H1 (cell line): ENCODE data around the gene RRAS2. TPM values are rescaled to one million over a fixed set of nuclear protein-coding genes. Genes with fewer than 3 reads are reported as not detected.
A peak's percentile ranks its signal among the peaks of the same experiment; 100 is the strongest.

ENCODE experiments used
- CTCF ChIA-PET: fragments of 300-600 bp; sonication (Branson Sonifier 250); formaldehyde crosslinking; loops from one replicate; lab custom pipeline; 2021; ENCODE audit not compliant: partially characterized antibody; lab: Charles Lee
- POLR2A ChIA-PET: fragments of 300-600 bp; sonication (Branson Sonifier 250); formaldehyde crosslinking; loops from one replicate; lab custom pipeline; 2021; ENCODE audit warnings: inconsistent platforms; ENCODE audit not compliant: partially characterized antibody; lab: Charles Lee
- DNase-seq, 2 experiments: peaks; one replicate each; pipeline versions ENCODE4 v3.0.0 to v3.0.0-alpha.2; 2010 to 2022; ENCODE audit warnings: low spot score in 2 of 2, low read depth in 1 of 2, mixed read lengths in 1 of 2
- FAIRE-seq: peaks from 2 replicates; lab custom pipeline; 2011; peaks lifted over from hg19 to GRCh38; lab: Jason Lieb, UNC
- H2AFZ ChIP-seq: 2 replicates; pipeline ENCODE4 v1.8.1; 2012; ENCODE audit warnings: low read length, inconsistent platforms
- H2AK5ac ChIP-seq: 2 replicates; pipeline ENCODE4 v1.6.1; 2013; ENCODE audit warnings: low read depth, low read length
- H2BK120ac ChIP-seq: replicated peaks from 2 replicates; pipeline ENCODE3; 2013; ENCODE audit warnings: low read depth, low read length, inconsistent platforms
- H2BK12ac ChIP-seq: 2 replicates; pipeline ENCODE4 v1.6.1; 2013; ENCODE audit warnings: low read depth, low read length
- H2BK15ac ChIP-seq: 2 replicates; pipeline ENCODE4 v1.6.1; 2013; ENCODE audit warnings: low read length
- H2BK20ac ChIP-seq: 2 replicates; pipeline ENCODE4 v1.6.1; 2013; ENCODE audit warnings: low read length
- H2BK5ac ChIP-seq: 2 replicates; pipeline ENCODE4 v1.6.1; 2013; ENCODE audit warnings: low read depth, low read length
- H3K14ac ChIP-seq: 2 replicates; pipeline ENCODE4 v1.6.1; 2013; ENCODE audit warnings: inconsistent platforms; ENCODE audit not compliant: insufficient read length
- H3K18ac ChIP-seq: 2 replicates; pipeline ENCODE4 v1.6.1; 2013; ENCODE audit warnings: low read length; ENCODE audit errors: extremely low read depth
- H3K23ac ChIP-seq: 2 replicates; pipeline ENCODE4 v1.6.1; 2013; ENCODE audit warnings: inconsistent platforms; ENCODE audit not compliant: insufficient read length
- H3K23me2 ChIP-seq: 2 replicates; pipeline ENCODE4 v1.6.1; 2013; ENCODE audit warnings: low read depth, low read length
- H3K27ac ChIP-seq: 2 replicates; pipeline ENCODE4 v1.6.1; 2011; ENCODE audit warnings: low read depth, low read length, inconsistent platforms
- H3K27me3 ChIP-seq, 4 experiments: replicated peaks in 1 of 4; 1 replicate in 1 of 4; 2 replicates in 3 of 4; pipeline versions ENCODE4 v1.6.1 to v1.8.1; 2011 to 2013; ENCODE audit warnings: low read length in 3 of 4, mild to moderate bottlenecking in 3 of 4, inconsistent platforms in 2 of 4, mixed read lengths in 2 of 4, moderate library complexity in 1 of 4; ENCODE audit not compliant: control insufficient read depth in 3 of 4, insufficient read depth in 3 of 4; ENCODE audit errors: extremely low read depth in 1 of 4
- H3K36me3 ChIP-seq, 4 experiments: 2 replicates each; pipeline versions ENCODE4 v1.6.1 to v1.8.1; 2011 to 2013; ENCODE audit warnings: mild to moderate bottlenecking in 4 of 4, low read length in 3 of 4, moderate library complexity in 2 of 4, control low read depth in 1 of 4, inconsistent platforms in 1 of 4; ENCODE audit not compliant: insufficient read depth in 4 of 4, control insufficient read depth in 2 of 4
- H3K4ac ChIP-seq: replicated peaks from 2 replicates; pipeline ENCODE3; 2013; ENCODE audit warnings: low read length, low read depth, mixed read lengths, inconsistent platforms; ENCODE audit not compliant: insufficient read length
- H3K4me1 ChIP-seq, 4 experiments: replicated peaks in 1 of 4; 1 replicate in 1 of 4; 2 replicates in 3 of 4; pipeline versions ENCODE4 v1.6.1 to v1.8.1; 2011 to 2013; ENCODE audit warnings: low read length in 3 of 4, inconsistent platforms in 2 of 4, mixed read lengths in 1 of 4; ENCODE audit not compliant: insufficient read depth in 4 of 4, control insufficient read depth in 3 of 4
- H3K4me2 ChIP-seq, 2 experiments: 2 replicates each; pipeline versions ENCODE4 v1.6.1 to v1.8.1; 2011 to 2013; ENCODE audit warnings: low read depth in 2 of 2, low read length in 2 of 2, control low read depth in 1 of 2, inconsistent platforms in 1 of 2, mild to moderate bottlenecking in 1 of 2; ENCODE audit not compliant: insufficient read depth in 1 of 2
- H3K4me3 ChIP-seq, 4 experiments: fragments of 200-600, 300-600 bp in 1 of 4; sonication (generic), shearing (Covaris generic), sonication (Bioruptor Twin) in 1 of 4; 2 replicates each; pipeline versions ENCODE4 v1.5.1 to v1.8.1; 2011 to 2016; ENCODE audit warnings: low read length in 4 of 4, low read depth in 3 of 4, control low read depth in 2 of 4, inconsistent platforms in 2 of 4, mild to moderate bottlenecking in 2 of 4, mixed read lengths in 1 of 4, moderate library complexity in 1 of 4; ENCODE audit not compliant: insufficient read depth in 2 of 4; ENCODE audit errors: extremely low read depth in 1 of 4
- H3K56ac ChIP-seq: replicated peaks from 2 replicates; pipeline ENCODE3; 2013; ENCODE audit warnings: low read depth, mild to moderate bottlenecking, mixed read lengths, low read length, inconsistent platforms; ENCODE audit not compliant: insufficient read length
- H3K79me1 ChIP-seq: 2 replicates; pipeline ENCODE4 v1.6.1; 2013; ENCODE audit warnings: low read depth, low read length, control low read depth
- H3K79me2 ChIP-seq, 2 experiments: 2 replicates each; pipeline versions ENCODE4 v1.6.1 to v1.8.1; 2012 to 2013; ENCODE audit warnings: low read length in 2 of 2, mild to moderate bottlenecking in 2 of 2, inconsistent platforms in 1 of 2; ENCODE audit not compliant: insufficient read depth in 2 of 2, control insufficient read depth in 1 of 2
- H3K9ac ChIP-seq, 4 experiments: replicated peaks in 1 of 4; 1 replicate in 1 of 4; 2 replicates in 3 of 4; pipeline versions ENCODE4 v1.6.1 to v1.8.1; 2011 to 2013; ENCODE audit warnings: low read depth in 3 of 4, low read length in 3 of 4, control low read depth in 2 of 4, mild to moderate bottlenecking in 2 of 4, moderate library complexity in 2 of 4, inconsistent platforms in 1 of 4; ENCODE audit errors: extremely low read depth in 1 of 4
- H3K9me3 ChIP-seq, 2 experiments: 2 replicates each; pipeline versions ENCODE4 v1.6.1 to v1.8.1; 2012 to 2013; ENCODE audit warnings: mild to moderate bottlenecking in 2 of 2, moderate library complexity in 2 of 2, control low read depth in 1 of 2, inconsistent platforms in 1 of 2, low read depth in 1 of 2, low read length in 1 of 2, mixed read lengths in 1 of 2; ENCODE audit not compliant: insufficient read depth in 2 of 2
- H4K20me1 ChIP-seq, 2 experiments: replicated peaks in 1 of 2; 2 replicates each; pipeline versions ENCODE3 to v1.8.1; 2011 to 2013; ENCODE audit warnings: inconsistent platforms in 2 of 2, low read length in 2 of 2, mild to moderate bottlenecking in 1 of 2; ENCODE audit not compliant: insufficient read depth in 2 of 2, control insufficient read depth in 1 of 2
- H4K5ac ChIP-seq: 2 replicates; pipeline ENCODE4 v1.6.1; 2013; ENCODE audit warnings: low read length, low read depth, mixed read lengths, inconsistent platforms; ENCODE audit not compliant: insufficient read length
- H4K8ac ChIP-seq: 2 replicates; pipeline ENCODE4 v1.8.0; 2013; ENCODE audit warnings: mild to moderate bottlenecking, moderate library complexity, low read length, inconsistent platforms; ENCODE audit not compliant: insufficient read depth; ENCODE audit errors: extremely low read depth
- H4K91ac ChIP-seq: replicated peaks from 2 replicates; pipeline ENCODE3; 2013; ENCODE audit warnings: low read length, mixed read lengths, inconsistent platforms; ENCODE audit not compliant: insufficient read length
- CHD1 ChIP-seq: IDR thresholded peaks from 2 replicates; pipeline ENCODE4 v1.6.1; 2012; ENCODE audit warnings: low read depth, low read length, improper control_type of control experiment
- CREB1 ChIP-seq: IDR thresholded peaks from 2 replicates; pipeline ENCODE4 v1.6.1; 2012; ENCODE audit warnings: inconsistent platforms
- KDM4A ChIP-seq: IDR thresholded peaks from one replicate; pipeline ENCODE4 v1.7.1; 2012; ENCODE audit warnings: low read depth, mild to moderate bottlenecking, moderate library complexity, low read length, inconsistent platforms; ENCODE audit not compliant: severe bottlenecking
- POLR2AphosphoS5 ChIP-seq: IDR thresholded peaks from 2 replicates; pipeline ENCODE4 v1.6.1; 2011; ENCODE audit warnings: low read depth, low read length
- TAF1 ChIP-seq: IDR thresholded peaks from 2 replicates; pipeline ENCODE4 v1.6.1; 2011; ENCODE audit warnings: mild to moderate bottlenecking, low read depth, low read length
- WGBS, 2 experiments: shearing (Covaris generic) in 1 of 2; methylation state at CpG; one replicate each; pipeline versions ENCODE4 v1.1.6 to v1.1.7; 2013 to 2015; ENCODE audit warnings: low lambda C conversion rate in 2 of 2, mixed read lengths in 2 of 2, inconsistent platforms in 1 of 2, low coverage in 1 of 2, missing lambda C conversion rate in 1 of 2; ENCODE audit not compliant: insufficient replicate concordance in 2 of 2, insufficient coverage in 1 of 2, insufficient read length in 1 of 2; ENCODE audit errors: extremely low coverage in 1 of 2, missing lambda C conversion rate in 1 of 2; 5-methylcytosine and 5-hydroxymethylcytosine counted together
- polyA plus RNA-seq, 7 experiments: library from polyadenylated mRNA; depleted of rRNA in 3 of 7; stranded (reverse) in 5 of 7; unstranded in 2 of 7; fragments of >200 nt in 5 of 7; fragments of 200-250 nt in 2 of 7; gene quantifications; 1 replicate in 5 of 7; 2 replicates in 1 of 7; 4 replicates in 1 of 7; pipeline versions ENCODE4 v1.2.1 to v1.2.3, GENCODE V29; 2011 to 2013; ENCODE audit warnings: missing spikeins in 2 of 7, mixed read lengths in 2 of 7
- total RNA-seq: library from RNA; stranded (reverse); fragmentation: NEBNext Ultra II Directional; extraction: Animal tissue kit (Norgen Biotek cat#: 25700); gene quantifications from 2 replicates; pipeline ENCODE4 v1.2.1, GENCODE V29; 2021

The RRAS2 gene
- total and polyA plus RNA-seq, 2 of the 8 experiments (the other 6 are each of a cell fraction or from before 2014, with no cell fraction given) = 72.3 to 234 TPM

DNA sequence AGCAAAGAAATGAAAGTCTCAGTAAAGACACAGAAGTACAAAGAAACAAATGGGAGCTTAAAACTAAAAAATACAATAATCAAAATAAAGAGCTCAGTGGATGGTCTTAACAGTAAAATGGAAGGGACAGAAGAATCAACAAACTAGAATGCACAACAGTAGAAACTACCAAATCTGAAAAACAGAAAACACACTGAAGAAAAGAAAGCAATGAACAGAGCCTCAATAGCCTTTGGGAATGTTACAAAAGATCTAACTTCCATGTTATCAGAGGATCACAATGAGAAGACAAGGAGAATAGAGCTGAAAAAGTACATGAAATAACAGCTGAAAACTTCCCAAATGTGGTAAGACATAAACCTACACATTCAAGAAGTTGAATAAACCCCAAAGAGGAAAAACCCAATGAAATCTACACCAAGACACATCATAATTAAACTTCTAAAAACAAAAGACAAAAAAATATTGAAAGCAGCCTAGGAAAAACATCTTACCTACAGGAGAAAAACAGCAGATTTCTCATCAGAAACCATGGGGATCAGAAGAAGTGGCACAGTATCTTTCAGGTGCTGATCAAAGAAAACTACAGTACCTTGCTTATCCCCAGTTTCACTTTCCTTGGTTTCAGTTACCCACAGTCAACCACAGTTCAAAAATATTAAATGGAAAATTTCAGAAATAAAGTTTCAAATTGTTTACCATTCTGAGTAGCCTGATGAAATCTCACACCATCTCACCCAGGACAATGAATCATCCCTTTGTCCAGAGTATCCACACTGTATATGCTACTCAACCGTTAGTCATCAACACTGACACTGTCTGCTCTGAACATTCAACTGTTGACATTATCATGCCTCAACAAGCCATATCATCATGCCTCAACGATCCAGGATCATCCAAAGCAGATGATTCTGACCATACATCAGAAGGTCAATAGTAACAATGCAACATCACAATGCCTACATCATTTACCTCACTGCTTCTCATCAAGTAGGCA lies 22.2 kb downstream of the RRAS2 start:
- CTCF ChIA-PET = interaction anchor here (0.7 to 2.0 kb wide), 5 partner anchors 10 to 30 kb away, joined by 3 to 5 read pairs (median 4); no protein-coding TSS in a partner anchor
- peak; percentile 28 for FAIRE-seq
- peaks cover 5 to 32% (median 16%) of the 10 kb centered on the region in 4 experiments; a peak in 6 of 7 replicates for H3K4me1 ChIP-seq
- H2AK5ac ChIP-seq = peak overlapping the region; percentile 89; the same call in 1 of the 2 replicates
- H2BK20ac ChIP-seq = no peak overlapping the region
- H3K27ac ChIP-seq = no peak overlapping the region
- no peak overlapping the region for H4K8ac ChIP-seq
- no peak overlapping the region for H4K5ac ChIP-seq
- TF ChIP-seq KDM4A (no peak), CREB1 (no peak), POLR2AphosphoS5 (peak; percentile 44), CHD1 (no peak), TAF1 (no peak)
- POLR2A ChIA-PET = interaction anchor here (0.8 to 4.5 kb wide), 6 partner anchors 8 to 42 kb away, joined by 3 to 18 read pairs (median 3); no protein-coding TSS in a partner anchor
- no peak overlapping the region for H3K14ac ChIP-seq
- peaks cover 0 to 2% of the 10 kb centered on the region in 2 experiments for H4K20me1 ChIP-seq
- peak overlapping the region; percentile 33 to 51; a peak in 3 of 4 replicates for H3K4me2 ChIP-seq
- peaks cover 43 to 95% of the 10 kb centered on the region in 2 experiments for H3K79me2 ChIP-seq
- peak overlapping the region; percentile 34 for H2BK15ac ChIP-seq
- peak overlapping the region; percentile 61 for H2BK5ac ChIP-seq
- H3K9ac ChIP-seq = no peak overlapping the region
- no peaks in the 10 kb centered on the region; the same call in 1 of the 2 replicates for H3K79me1 ChIP-seq
- 91% methylated on average over 2 of the region's 2 CpGs; no CpG with 5 or more reads in 1 of the 2 experiments for WGBS, 2 experiments
- H3K9me3 ChIP-seq = peaks cover 0 to 3% of the 10 kb centered on the region in 2 experiments; a peak in 2 of 4 replicates
- H3K36me3 ChIP-seq = no peaks in the 10 kb centered on the region
- no peak overlapping the region for H2AFZ ChIP-seq
- peak overlapping the region; percentile 5 for H3K4ac ChIP-seq
- no peak overlapping the region for H3K56ac ChIP-seq
- peaks cover 11% of the 10 kb centered on the region for H3K23me2 ChIP-seq
- peak overlapping the region; percentile 77 for H2BK12ac ChIP-seq
- H3K18ac ChIP-seq = 0 out of 2 replicates have a peak overlapping the region, but pooled peaks have one; percentile 39
- H4K91ac ChIP-seq = peak overlapping the region; percentile 86
- DNase-seq = no peak
- no peaks in the 10 kb centered on the region for H3K27me3 ChIP-seq
- no peak overlapping the region for H2BK120ac ChIP-seq
- peak overlapping the region in 1 of 4 experiments; percentile 13; a peak in 1 of 8 replicates for H3K4me3 ChIP-seq
- H3K23ac ChIP-seq = no peak overlapping the region
